ENCODE measurements around the gene GALNT5.
A peak's percentile ranks its signal among the peaks of the same experiment; 100 is the strongest.
"Not testable (repeated sequence)": the region's sequence is repeated elsewhere in the genome, so short reads cannot be mapped to it uniquely, and the experiment has no call there.

GALNT5 gene

GRCh38 chr2:157327621-157328500, 70.4 kb downstream of the GALNT5 start:
- DNase-seq, result peak; percentile 46

GRCh38 chr2:157329524-157329923, 72.0 kb downstream of the GALNT5 start:
- no peak for DNase-seq

- no peak for DNase-seq
Measured at GRCh38 chr2:157333304-157334047, 76.0 kb downstream of the GALNT5 start.

GRCh38 chr2:157334335-157334734, 76.8 kb downstream of the GALNT5 start:
- no peak for DNase-seq

GRCh38 chr2:157334797-157335196, 77.3 kb downstream of the GALNT5 start:
- DNase-seq, result no peak

- no peak for DNase-seq
Measured at GRCh38 chr2:157336137-157337010, 78.9 kb downstream of the GALNT5 start.

- DNase-seq, result no peak
Measured at GRCh38 chr2:157337978-157338377, 80.5 kb downstream of the GALNT5 start.

GRCh38 chr2:157339965-157340655, 82.6 kb downstream of the GALNT5 start:
- no peak for DNase-seq

- DNase-seq, result not testable (repeated sequence)
Measured at GRCh38 chr2:157341381-157341780, 83.9 kb downstream of the GALNT5 start.

GRCh38 chr2:157345647-157346389, 88.3 kb downstream of the GALNT5 start:
- no peak for DNase-seq

GRCh38 chr2:157348291-157348921, 90.9 kb downstream of the GALNT5 start:
- DNase-seq, result no peak

GRCh38 chr2:157349949-157350515, 92.5 kb downstream of the GALNT5 start:
- DNase-seq, result no peak

GRCh38 chr2:157355618-157356017, 98.1 kb downstream of the GALNT5 start:
- DNase-seq, result no peak

GRCh38 chr2:157359628-157360027, 102.1 kb downstream of the GALNT5 start:
- DNase-seq, result no peak

GRCh38 chr2:157361526-157361925, 104.0 kb downstream of the GALNT5 start:
- DNase-seq, result no peak

- DNase-seq, result no peak
Measured at GRCh38 chr2:157362627-157363026, 105.1 kb downstream of the GALNT5 start.

GRCh38 chr2:157363612-157364101, 106.2 kb downstream of the GALNT5 start:
- no peak for DNase-seq
